Endothelial cell of umbilical vein (primary cell): ENCODE results near the gene DAZAP1. TPM values are rescaled to one million over a fixed set of nuclear protein-coding genes. Genes with fewer than 3 reads are reported as not detected.

Experiments used
- BruUV-seq: library from RNA; stranded (reverse); fragments of 400-500 nt; replicated peaks from 2 replicates; lab custom pipeline; 2021; lab: Mats Ljungman, UMichigan
- CTCF ChIA-PET: fragments of 300-600, 350-600 bp; sonication (Branson Sonifier 250); formaldehyde crosslinking; loops from one replicate; lab custom pipeline; 2021; ENCODE audit warnings: antibody characterized with exemption, inconsistent platforms; lab: Charles Lee
- POLR2A ChIA-PET: fragments of 300-600, 350-600 bp; sonication (Branson Sonifier 250); formaldehyde crosslinking; loops from one replicate; lab custom pipeline; 2021; ENCODE audit warnings: antibody characterized with exemption, inconsistent platforms; lab: Charles Lee
- DNase-seq: peaks from one replicate; pipeline ENCODE4 v3.0.0-alpha.2; 2011; ENCODE audit warnings: low read depth, low spot score
- FAIRE-seq: peaks from 2 replicates; lab custom pipeline; 2011; peaks lifted over from hg19 to GRCh38; lab: Jason Lieb, UNC
- H2AFZ ChIP-seq: 2 replicates; pipeline ENCODE4 v1.6.0; 2012; ENCODE audit warnings: low read depth, low read length, control low read depth, inconsistent platforms
- H3K27ac ChIP-seq: 2 replicates; pipeline ENCODE4 v1.5.1; 2011; ENCODE audit warnings: low read depth, mild to moderate bottlenecking, control low read depth, low read length, moderate library complexity; ENCODE audit not compliant: insufficient read depth
- H3K27me3 ChIP-seq, 2 experiments: 2 replicates each; pipeline versions ENCODE4 v1.6.0 to v1.6.1; 2011; ENCODE audit warnings: low read length in 2 of 2, mixed read lengths in 1 of 2; ENCODE audit not compliant: control insufficient read depth in 2 of 2, insufficient read depth in 2 of 2
- H3K36me3 ChIP-seq, 2 experiments: 2 replicates in 1 of 2; 3 replicates in 1 of 2; pipeline ENCODE4 v1.5.1; 2011; ENCODE audit warnings: low read length in 2 of 2, mild to moderate bottlenecking in 1 of 2, moderate library complexity in 1 of 2; ENCODE audit not compliant: control insufficient read depth in 2 of 2, insufficient read depth in 2 of 2; ENCODE audit errors: extremely low read depth in 1 of 2
- H3K4me1 ChIP-seq: 3 replicates; pipeline ENCODE4 v1.5.1; 2011; ENCODE audit warnings: mild to moderate bottlenecking, low read length; ENCODE audit not compliant: control insufficient read depth, insufficient read depth; ENCODE audit errors: extremely low read depth
- H3K4me2 ChIP-seq: 2 replicates; pipeline ENCODE4 v1.6.1; 2011; ENCODE audit warnings: low read length, control low read depth, mixed read lengths; ENCODE audit not compliant: insufficient read depth
- H3K4me3 ChIP-seq, 3 experiments: fragments of 200-600 bp in 1 of 3; sonication (generic), shearing (Covaris generic) in 1 of 3; replicated peaks in 1 of 3; 2 replicates each; pipeline ENCODE4 v1.5.1; 2011 to 2016; ENCODE audit warnings: control low read depth in 3 of 3, low read length in 3 of 3, mild to moderate bottlenecking in 2 of 3, inconsistent platforms in 1 of 3, low read depth in 1 of 3, moderate library complexity in 1 of 3; ENCODE audit not compliant: insufficient read depth in 1 of 3
- H3K79me2 ChIP-seq: 2 replicates; pipeline ENCODE4 v1.6.0; 2012; ENCODE audit warnings: low read length, inconsistent platforms; ENCODE audit not compliant: control insufficient read depth, insufficient read depth
- H3K9ac ChIP-seq: replicated peaks from 2 replicates; pipeline ENCODE3; 2011; ENCODE audit warnings: low read length, control low read depth; ENCODE audit not compliant: insufficient read depth; ENCODE audit errors: extremely low read depth
- H3K9me1 ChIP-seq: replicated peaks from 3 replicates; pipeline ENCODE4 v1.6.0; 2011; ENCODE audit warnings: mild to moderate bottlenecking, low read length; ENCODE audit not compliant: control insufficient read depth, insufficient read depth; ENCODE audit errors: extremely low read depth
- H3K9me3 ChIP-seq: replicated peaks from 2 replicates; pipeline ENCODE4 v1.5.1; 2012; ENCODE audit warnings: low read length, inconsistent platforms; ENCODE audit not compliant: control insufficient read depth, insufficient read depth
- H4K20me1 ChIP-seq: replicated peaks from 2 replicates; pipeline ENCODE3; 2011; ENCODE audit warnings: mild to moderate bottlenecking, low read length; ENCODE audit not compliant: control insufficient read depth, insufficient read depth; ENCODE audit errors: extremely low read depth
- EZH2 ChIP-seq: IDR thresholded peaks from 2 replicates; pipeline ENCODE4 v1.6.1; 2012; ENCODE audit warnings: borderline replicate concordance, low read depth, mild to moderate bottlenecking, moderate library complexity, low read length, inconsistent platforms; ENCODE audit not compliant: severe bottlenecking
- FOS ChIP-seq: IDR thresholded peaks from 2 replicates; pipeline ENCODE4 v1.6.1; 2011; ENCODE audit warnings: mild to moderate bottlenecking, low read length, moderate library complexity, borderline replicate concordance; ENCODE audit not compliant: insufficient read depth
- GATA2 ChIP-seq: IDR thresholded peaks from 2 replicates; pipeline ENCODE4 v1.7.0; 2011; ENCODE audit warnings: low read depth, mild to moderate bottlenecking, moderate library complexity, mixed read lengths, low read length; ENCODE audit not compliant: insufficient read length, insufficient read depth
- JUN ChIP-seq: IDR thresholded peaks from 2 replicates; pipeline ENCODE4 v1.6.1; 2011; ENCODE audit warnings: borderline replicate concordance, low read depth; ENCODE audit not compliant: insufficient read length, insufficient read depth
- MYC ChIP-seq: IDR thresholded peaks from one replicate; pipeline ENCODE4 v1.6.1; 2011; ENCODE audit warnings: mild to moderate bottlenecking, low read depth, low read length
- POLR2A ChIP-seq: IDR thresholded peaks from 2 replicates; pipeline ENCODE4 v1.6.1; 2012; ENCODE audit warnings: low read depth, mild to moderate bottlenecking, control low read depth, low read length
- dilution Hi-C: fragments of 300-500 bp; cut with MboI; formaldehyde crosslinking; loops from one replicate; pipeline ENCODE4 v1.15.0; 2019; ENCODE audit warnings: low sequenced_read_pairs; ENCODE audit not compliant: extremely low pct_ligation_motif_present
- intact Hi-C: fragments of 100-400 bp; cut with micrococcal nuclease; formaldehyde crosslinking; loops from one replicate; pipeline ENCODE4 v1.10.0; 2022
- polyA plus RNA-seq, 4 experiments: library from polyadenylated mRNA; depleted of rRNA in 3 of 4; stranded (reverse) in 3 of 4; unstranded in 1 of 4; fragments of >200 nt; gene quantifications; 2 replicates each; pipeline versions ENCODE4 v1.2.1 to v1.2.3, GENCODE V29; 2011 to 2012; ENCODE audit warnings: missing spikeins in 1 of 4
- total RNA-seq: library from RNA; stranded (reverse); gene quantifications from 2 replicates; pipeline ENCODE4 v1.2.3, GENCODE V29; 2021

The DAZAP1 gene
- total and polyA plus RNA-seq, 2 donors (not counting 3 experiments of a cell fraction or from before 2014, with no cell fraction given), result 50.1 to 187 TPM

- intact Hi-C loops, result no loop called here
- DNase-seq (no peak), FAIRE-seq (no peak)
- H3K9ac ChIP-seq, result no peak overlapping the region
- no TSS peak for BruUV-seq
- peak overlapping the region; percentile 71 for H3K27ac ChIP-seq
- H3K4me1 ChIP-seq, result peaks cover 19% of the 10 kb centered on the region
- TF ChIP-seq GATA2, result no peak
- no peak for TF ChIP-seq EZH2
- H3K9me3 ChIP-seq, result no peaks in the 10 kb centered on the region
- H3K9me1 ChIP-seq, result no peaks in the 10 kb centered on the region
- peaks cover 92% of the 10 kb centered on the region for H3K79me2 ChIP-seq
- H3K4me2 ChIP-seq, result peak overlapping the region; percentile 1
- dilution Hi-C loops, result no loop called here
- H4K20me1 ChIP-seq, result no peaks in the 10 kb centered on the region
- H3K27me3 ChIP-seq, result no peaks in the 10 kb centered on the region
- no peak overlapping the region for H3K4me3 ChIP-seq
- peaks cover 8 to 36% of the 10 kb centered on the region in 2 experiments for H3K36me3 ChIP-seq
- no peak overlapping the region for H2AFZ ChIP-seq
- POLR2A ChIA-PET, result interaction anchor here (0.6 kb wide), 1 partner anchor 147 kb away, joined by 3 read pairs; the partner anchor contains the start of gene CIRBP
- CTCF ChIA-PET, result interaction anchor here (1.0 kb wide), 1 partner anchor 137 kb away, joined by 3 read pairs; no protein-coding TSS in a partner anchor
These were observed 8.8 kb downstream of the DAZAP1 start for GRCh38 chr19:1416014-1416841.

DNA sequence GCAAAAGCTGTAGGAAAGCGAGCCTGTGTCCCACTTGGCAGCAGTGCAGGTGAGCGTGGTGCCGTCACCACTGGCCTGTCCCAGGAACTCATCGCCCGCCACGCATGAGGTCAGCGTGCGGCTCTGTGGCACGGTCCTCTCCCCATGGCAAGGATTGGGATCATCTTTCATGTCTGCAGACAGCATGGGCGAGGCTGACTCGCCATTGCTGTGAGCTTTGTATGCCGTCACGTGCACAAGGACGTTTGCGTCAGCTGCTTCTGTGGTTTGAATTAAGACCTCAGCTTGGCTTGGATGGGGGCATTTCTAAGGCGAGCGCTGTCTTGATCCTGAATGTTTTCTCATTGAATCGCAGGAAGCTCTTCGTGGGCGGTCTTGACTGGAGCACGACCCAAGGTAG lies 9.8 kb downstream of the DAZAP1 start:
- no peak overlapping the region for H3K27ac ChIP-seq
- H3K4me2 ChIP-seq, result no peak overlapping the region
- no peaks in the 10 kb centered on the region for H3K9me3 ChIP-seq
- H3K4me1 ChIP-seq, result peaks cover 19% of the 10 kb centered on the region
- dilution Hi-C loops (no loop called here), intact Hi-C loops (no loop called here)
- H3K9ac ChIP-seq, result no peak overlapping the region
- H3K79me2 ChIP-seq, result peaks cover 89% of the 10 kb centered on the region
- FAIRE-seq, result no peak
- no peaks in the 10 kb centered on the region for H4K20me1 ChIP-seq
- no peaks in the 10 kb centered on the region for H3K9me1 ChIP-seq
- H3K27me3 ChIP-seq, result no peaks in the 10 kb centered on the region
- DNase-seq, result no peak
- POLR2A ChIA-PET, result no interaction called here
- CTCF ChIA-PET, result no interaction called here
- no TSS peak for BruUV-seq
- H3K36me3 ChIP-seq, result peaks cover 10 to 45% of the 10 kb centered on the region in 2 experiments
- TF ChIP-seq FOS (no peak), MYC (no peak), POLR2A (no peak), EZH2 (no peak), JUN (no peak), GATA2 (no peak)
- no peak overlapping the region for H2AFZ ChIP-seq
- H3K4me3 ChIP-seq, result no peak overlapping the region
